Measurements from ENCODE around the gene HINT1. TPM values are rescaled to one million over a fixed set of nuclear protein-coding genes. Genes with fewer than 3 reads are reported as not detected.
"Not testable (repeated sequence)": the region's sequence is repeated elsewhere in the genome, so short reads cannot be mapped to it uniquely, and the experiment has no call there.

The HINT1 gene
- polyA plus RNA-seq, 12 donors, result 191 to 400 (median 360) TPM; not detected in 1

DNA sequence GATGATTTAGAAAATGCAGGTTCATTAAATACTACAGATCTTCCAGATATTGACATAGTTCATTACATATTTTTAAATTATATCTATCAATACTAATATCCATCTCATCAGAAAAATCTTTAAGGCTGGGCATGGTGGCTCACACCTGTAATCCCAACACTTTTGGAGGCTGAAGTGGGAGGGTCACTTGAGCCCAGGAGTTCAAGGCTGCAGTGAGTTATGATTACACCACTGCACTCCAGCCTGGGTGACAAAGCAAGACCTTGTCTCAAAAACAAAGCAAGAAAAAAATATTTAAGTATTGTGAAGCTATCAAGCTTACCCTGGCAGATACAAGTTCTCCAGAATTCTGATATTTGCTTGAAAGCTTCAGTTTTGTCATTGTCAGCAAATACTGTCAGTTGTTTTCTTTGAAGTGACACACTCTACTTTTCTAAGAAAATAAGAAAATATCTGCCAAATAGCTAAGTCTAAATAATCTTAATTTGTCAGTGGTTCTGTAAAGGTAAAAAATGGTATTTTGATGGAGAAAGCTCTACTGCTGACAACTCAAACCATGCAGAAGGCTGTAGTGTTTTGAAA is 20.6 kb upstream of the HINT1 start:
- no peak for DNase-seq

DNA sequence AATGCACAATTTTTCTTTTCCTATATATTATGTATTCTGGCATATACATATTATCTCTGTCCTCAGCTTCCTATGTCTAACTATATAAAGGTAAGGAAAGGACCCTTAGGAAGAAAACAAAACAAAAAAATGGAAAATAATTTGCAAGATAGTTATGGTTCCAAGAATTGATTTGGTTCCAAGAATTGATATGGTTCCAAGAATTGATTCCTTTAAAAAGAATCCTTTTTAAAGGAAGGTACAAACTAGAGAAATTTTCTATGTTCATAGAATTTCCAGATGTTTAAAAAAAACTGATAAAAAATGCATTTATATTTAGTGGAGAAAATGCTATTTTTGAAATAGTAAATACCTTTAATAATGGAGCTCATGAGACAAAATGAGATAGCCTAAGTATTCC is 17.8 kb upstream of the HINT1 start:
- DNase-seq, result no peak

DNA sequence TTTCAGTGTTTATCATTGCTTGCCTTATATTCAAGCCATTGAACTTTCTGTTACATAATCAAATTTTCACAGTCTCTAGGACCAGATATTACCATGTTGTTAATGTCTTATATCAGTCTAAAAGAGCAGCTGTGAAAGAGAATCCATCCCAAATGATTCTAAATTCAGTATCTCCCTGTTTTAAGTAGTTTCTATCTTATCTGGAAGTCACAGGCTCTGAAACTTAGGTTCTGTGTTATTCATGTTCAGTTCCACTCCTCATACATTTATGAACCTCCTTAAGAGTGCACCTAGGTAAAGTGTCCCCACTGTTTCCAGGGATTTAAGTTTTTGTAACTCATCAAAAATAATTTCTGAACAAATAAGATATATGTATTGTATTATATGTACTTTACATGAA is 15.4 kb upstream of the HINT1 start:
- DNase-seq, result no peak

DNA sequence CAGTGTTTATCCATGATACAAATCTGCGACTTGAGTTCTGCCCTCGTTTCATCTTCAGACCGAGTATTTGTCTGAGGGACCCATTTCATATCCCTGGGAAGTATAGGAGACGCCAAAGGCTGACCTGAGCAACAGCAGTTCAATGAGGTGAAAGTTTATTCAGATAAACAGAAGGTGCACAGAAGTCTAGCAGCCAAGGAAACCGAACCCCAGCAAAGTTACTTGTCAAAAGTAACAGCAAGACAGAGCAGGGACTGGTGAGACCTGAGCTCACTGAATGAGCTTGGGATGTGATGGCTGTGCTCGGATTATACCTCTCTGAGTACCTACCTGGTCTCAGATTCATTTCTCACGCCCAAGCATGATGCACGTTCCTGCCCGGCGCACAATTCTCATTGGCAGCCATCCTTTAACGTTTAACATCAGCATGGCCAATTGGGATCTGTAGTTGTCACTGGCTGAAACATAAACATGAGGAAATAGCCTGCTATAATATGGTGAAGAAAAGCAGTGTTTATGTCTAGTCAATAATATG is 6.3 kb upstream of the HINT1 start:
- DNase-seq, result no peak

DNA sequence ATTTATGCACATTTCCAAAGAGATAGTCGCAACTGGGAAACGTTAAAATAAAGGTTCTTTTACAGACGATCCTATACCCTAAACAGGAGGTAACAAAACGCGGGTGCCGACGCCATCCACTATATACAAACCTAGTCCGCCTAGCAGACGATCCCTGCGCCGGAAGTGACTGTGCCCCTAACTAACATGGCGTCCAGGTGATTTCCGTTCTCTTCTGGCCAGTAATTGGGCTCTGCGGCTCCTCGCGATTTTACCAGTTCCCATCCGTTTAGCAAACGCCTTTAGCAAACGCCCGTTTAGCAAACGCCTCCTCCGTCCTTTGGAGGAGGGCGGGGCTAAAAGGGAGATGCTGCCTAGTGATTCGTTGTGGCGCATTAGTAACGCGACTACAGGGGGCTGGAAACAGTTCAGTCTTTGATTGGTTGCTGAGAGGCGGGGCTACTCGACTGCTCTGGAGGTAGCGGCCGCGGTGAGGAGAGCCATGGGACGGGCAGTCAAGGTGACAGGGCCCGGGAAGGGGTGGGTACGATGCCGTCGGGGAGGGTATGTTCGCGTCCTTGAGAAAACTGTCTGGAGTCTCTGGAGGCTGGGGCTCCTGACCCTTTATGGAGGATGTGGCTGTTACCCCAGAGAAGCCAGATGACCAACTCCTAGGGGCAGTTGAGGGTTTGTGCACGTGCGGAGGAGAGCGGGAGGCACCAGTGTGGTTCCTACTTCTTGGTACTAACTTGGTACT is 5.7 kb upstream of the HINT1 start, which contains the start of gene LYRM7:
Gene LYRM7, plus strand, starts transcription at position 405 of the 736 bp plus-strand sequence. Its CDS starts 77 bp downstream, at position 482.
- DNase-seq, result peak; percentile 98

DNA sequence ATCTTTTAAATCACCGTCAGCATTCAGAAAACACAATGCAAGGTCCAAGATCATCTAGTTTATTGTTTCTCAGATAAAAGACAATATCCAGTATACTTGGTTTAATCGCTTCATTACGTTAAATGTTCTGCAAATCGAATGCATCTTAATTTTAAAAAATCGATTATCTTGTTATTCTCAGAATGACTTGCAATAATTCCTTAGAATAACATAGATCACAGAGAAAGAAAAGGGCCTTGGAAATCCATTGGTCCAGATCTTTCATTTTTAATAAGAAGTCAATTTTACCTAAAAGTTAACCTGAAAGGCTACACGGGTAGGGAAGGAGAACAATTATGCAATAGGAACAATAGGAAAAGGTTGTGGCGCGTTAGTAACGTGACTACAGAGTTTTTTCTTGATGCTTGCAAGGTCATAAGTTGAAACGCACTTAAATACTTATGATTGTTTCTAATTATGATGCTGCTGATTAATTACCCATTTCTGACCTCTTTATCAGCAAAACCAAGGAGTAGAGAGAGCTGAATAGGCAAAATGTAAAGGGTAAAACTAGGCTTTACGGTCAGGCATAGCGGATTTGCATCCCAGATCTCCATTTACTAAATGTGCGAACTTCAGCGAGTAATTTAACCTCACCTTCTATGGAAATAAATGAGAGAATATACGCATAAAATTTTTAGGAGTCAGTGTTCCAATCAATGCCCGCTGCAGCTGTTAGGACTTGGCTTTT is 4.9 kb upstream of the HINT1 start:
- no peak for DNase-seq

DNA sequence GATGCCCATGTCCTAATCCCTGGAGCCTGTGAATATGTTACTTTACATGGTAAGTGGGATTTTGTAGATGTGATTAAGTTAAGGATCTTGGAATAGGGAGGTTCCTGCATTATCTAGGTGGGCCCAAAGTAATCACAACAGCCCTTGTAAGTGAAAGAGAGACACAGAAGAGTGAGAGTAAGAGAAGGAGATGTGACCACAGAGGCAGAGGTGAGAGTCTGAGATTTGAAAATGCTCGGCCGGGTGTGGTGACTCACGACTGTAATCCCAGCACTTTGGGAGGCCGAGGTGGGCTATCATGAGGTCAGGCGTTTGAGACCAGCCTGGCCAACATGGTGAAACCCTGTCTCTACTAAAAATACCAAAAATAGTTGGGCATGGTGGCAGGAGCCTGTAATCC is 2.6 kb upstream of the HINT1 start:
- no peak for DNase-seq

DNA sequence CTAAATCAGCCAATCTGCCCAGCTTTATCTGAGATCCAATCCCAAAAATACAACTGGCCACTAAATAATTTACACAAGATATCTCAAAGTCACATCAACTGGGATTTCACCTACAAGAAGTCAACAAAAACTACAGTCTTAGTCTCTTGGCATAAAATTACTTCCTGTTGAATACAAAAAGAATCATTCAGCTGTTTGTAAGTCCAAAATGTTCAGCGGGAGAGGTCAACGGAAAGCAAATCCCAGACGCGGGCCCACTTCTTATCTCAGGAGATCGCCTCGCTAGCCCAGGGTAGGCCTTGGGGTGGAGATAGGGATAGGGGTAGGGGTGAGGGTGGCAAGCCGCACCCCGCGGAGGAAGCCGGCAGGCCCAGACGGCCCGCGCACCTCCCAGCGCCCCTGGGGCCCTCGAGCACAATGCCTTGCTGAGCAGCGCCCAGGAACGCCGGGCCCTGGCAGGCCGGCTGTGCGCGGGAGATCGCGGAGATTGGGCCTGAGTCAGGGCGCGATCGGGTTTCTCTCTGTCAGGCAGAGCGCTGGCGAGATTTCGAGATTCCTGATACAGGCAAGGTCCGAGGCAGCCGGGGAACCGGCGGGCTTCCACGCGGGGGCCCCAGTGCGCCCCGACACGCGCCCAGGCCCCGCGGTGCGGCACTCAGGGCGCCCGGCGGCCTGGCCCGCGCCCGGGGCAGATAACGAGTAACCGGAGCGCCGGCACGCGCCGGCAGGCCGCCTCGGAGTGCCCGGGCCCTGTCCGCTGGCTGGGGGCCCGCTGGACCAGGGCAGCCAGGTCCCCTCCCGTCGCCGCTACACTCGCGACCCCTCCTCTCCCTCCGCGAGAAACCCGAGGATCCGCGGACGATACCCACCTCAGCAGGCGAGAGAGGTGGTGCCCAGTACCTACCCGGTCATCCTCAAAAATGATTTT is 601 bp downstream of the HINT1 start:
- peak; percentile 63 for DNase-seq

DNA sequence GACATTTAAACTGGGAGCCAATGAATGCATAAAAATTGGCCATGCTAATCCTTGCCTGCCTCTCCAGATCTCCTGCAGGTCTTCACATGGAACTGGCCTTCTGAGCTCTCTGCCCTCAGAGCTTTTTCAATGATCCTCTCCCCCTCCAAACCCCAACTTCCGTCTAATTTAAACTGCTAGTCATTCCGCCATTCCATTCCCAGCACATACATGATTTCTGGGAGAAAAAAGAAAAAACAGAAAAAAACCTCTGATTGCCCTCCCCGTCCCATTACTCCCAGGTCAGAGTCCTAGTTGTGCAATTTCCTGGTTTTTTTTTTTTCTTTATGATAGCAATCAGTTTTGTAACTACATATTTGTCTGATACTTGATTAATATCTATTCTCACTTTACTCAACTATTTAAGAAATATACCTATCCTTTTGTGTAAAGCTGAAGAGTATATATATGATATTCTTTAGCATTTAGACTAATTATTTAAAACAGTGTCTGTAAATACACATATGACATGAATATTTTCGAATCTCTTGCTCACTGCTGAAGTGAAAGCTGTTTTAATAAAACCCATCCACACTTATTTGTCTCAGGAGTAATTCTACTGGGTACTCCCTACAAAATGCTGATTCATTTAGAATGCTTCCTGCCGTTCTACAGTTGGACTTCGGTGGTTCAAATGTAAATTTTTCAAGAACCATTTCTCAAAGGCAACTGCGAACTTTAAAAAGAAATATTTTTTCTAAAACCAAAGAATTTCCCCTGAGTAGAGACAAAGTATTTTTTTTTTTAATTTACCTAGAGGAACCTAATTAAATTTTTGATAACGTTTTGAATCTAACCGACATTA is 1.6 kb downstream of the HINT1 start:
- no peak for DNase-seq

DNA sequence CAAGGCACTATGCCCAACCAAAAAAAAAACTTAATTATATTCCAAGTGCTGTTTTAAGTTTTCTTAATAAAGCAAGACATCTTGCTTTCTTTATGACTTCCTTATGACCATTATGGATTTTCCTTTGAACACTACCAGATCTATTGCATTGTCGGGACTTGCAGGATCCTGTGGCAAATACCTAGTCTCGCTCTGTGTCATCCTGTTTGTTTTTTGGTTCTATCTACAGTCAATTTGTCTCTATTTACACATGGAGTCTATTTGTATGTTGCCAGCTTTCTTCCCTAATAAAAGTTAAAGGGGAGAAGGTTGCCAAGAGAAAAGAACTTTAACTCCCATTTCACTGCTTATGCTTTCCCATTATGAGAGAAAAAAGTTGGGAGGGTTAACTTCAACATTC is 4.9 kb downstream of the HINT1 start:
- DNase-seq, result no peak

DNA sequence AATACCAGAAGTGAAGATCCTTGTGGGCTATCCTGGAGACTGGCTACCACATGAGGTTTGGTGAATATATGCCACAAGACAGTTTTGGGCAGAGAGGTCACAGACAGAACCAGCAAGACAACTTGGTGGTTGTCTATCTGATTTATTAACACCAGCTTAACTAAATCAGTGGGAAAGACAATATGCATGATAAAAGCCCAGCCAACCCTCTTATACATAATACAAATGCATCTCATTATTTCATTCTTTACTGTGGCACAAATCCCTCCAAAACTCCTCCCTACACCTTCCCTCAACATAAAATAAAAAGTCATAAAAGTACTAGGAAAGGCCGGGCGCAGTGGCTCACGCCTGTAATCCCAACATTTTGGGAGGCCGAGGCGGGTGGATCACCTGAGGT is 8.1 kb downstream of the HINT1 start:
- DNase-seq, result no peak

DNA sequence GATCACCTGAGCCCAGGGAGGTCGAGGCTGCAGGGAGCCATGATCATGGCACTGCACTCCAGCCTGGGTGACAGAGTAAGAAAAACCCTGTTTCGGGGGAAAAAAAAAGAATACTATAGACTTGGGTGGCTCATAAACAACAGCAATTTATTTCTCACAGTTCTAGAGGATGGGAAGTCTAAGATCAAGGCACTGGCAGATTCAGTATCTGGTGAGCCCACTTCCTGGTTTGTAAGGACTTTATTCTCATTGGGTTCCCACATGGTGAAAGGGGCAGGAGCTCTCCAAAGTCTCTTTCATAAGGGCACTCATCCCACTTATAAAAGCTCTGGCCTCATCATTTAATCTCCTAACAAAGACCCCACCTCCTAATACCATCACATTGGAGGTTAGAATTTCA is 8.7 kb downstream of the HINT1 start:
- DNase-seq, result no peak

DNA sequence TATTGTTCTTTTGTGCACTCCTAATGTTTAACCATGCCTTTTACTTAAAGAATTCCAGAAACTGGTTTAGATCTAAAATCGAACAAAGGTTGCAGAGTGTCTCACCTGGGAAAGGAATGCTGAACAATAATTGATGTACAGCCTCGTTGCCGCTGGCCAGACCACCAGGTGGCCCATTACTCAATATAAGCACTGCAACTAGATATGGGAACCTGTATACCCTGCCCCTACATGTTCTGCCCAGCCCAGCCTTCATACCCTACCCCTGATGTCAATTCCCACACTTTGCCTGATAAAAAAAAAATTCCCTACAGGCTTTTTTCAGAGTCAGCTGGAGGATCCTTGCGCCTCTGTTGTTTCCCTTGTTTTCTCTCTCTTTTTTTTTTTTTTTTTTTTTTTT is 13.8 kb downstream of the HINT1 start:
- DNase-seq, result no peak

DNA sequence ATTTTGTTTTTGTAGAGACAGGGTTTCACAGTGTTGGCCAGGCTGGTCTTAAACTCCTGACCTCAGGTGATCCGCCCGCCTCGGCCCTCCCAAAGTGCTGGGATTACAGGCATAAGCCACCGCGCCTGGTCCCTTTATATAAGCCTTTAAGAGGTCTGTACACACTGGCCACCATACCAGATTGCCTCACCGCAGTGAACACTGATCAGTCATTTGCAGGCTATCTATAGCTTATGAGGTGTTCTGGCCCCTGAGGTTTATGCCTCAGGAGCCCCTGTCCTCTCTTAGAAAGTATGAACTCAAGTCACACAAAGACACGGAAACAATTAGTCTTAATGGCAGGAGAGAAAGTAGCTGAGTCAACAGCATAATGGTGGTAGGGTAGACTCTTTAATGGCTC is 14.6 kb downstream of the HINT1 start:
- DNase-seq, result no peak

DNA sequence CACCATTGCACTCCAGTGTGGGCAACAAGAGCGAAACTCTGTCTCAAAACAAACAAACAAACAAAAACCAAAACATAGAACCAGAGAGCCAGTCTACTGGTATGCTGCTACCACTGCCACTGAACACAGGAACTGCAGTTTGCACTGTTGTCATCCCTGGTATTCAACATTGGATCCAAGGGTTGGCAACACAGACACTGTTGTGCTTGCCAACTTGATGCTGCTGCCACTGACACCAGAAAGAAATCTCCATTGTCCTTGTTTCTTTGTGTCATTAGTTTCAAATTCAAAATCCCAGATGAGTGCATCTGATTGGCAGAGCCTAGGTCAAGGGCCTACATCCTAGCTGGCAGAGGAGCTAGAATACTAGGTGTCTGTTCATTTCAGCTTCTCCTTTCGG is 16.2 kb downstream of the HINT1 start:
- DNase-seq, result no peak

DNA sequence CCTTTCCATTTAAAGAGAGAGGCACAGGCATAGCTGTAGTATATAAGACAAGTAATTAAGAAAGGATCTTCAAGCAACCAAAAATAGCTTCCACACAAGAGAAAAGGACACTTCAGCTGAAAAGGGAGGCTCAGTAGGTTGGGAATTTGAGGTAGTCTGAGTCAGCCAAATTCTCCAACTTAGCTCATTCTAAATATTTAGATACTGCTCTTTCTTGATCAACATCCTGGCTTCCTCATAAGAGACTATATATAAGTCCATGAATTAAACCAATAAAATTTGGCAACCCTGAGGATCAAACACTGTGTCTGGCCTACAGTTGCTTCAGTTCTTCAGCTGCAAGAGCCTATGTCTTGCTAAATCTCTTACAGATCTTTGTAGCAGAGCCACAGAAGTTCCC is 17.8 kb downstream of the HINT1 start:
- DNase-seq, result no peak

DNA sequence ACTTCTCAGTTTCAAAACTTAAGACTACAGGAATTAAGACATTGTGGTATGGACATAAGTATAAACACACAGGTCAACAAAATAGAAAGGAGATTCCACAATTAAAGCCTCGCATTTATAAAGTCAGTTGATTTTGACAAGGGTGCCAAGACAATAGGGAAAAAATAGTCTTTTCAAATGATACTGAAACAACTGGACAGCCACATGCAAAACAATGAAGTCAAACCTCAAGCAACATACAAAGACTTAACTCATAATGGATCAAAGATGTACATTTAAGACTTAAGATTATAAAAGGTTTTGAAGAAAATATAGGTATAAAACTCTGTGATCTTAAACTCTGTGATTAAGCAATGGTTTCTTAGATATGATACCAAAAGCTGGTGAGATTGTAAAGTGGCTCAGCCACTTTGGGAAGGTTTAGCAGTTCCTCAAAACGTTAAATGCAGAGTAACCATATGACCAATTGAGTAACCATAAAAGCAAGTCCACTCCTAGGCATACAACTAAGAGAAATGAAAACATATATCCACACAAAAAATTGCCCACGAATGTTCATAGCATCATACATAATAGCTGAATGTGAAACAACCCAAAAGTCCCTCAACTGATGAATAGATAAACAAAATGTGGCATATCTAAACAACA is 22.0 kb downstream of the HINT1 start:
- DNase-seq, result no peak

DNA sequence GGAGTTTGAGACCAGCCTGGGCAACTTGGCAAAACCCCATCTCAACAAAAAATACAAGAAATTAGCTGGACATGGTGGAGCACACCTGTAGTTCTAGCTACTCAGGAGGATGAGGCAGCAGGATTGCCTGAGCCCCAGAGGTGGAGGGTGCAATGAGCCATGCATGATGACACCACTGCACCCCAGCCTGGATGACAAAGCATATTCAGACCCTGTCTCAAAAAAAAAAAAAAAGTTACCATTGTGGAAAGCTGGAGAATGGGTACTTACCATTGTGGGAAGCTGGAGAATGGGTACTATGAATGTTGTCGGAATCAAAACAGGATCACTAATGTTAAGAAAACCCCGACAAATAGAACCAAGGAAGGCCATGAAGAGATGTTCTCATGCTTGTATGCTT is 25.7 kb downstream of the HINT1 start:
- no peak for DNase-seq

DNA sequence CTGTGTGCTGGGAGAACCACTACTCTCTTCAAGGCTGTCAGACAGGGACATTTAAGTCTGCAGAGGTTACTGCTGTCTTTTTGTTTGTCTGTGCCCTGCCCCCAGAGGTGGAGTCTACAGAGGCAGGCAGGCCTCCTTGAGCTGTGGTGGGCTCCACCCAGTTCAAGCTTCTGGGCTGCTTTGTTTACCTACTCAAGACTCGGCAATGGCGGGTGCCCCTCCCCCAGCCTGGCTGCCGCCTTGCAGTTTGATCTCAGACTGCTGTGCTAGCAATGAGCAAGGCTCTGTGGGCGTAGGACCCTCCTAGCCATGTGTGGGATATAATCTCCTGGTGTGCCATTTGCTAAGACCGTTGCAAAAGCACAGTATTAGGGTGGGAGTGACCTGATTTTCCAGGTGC is 26.6 kb downstream of the HINT1 start:
- not testable (repeated sequence) for DNase-seq

DNA sequence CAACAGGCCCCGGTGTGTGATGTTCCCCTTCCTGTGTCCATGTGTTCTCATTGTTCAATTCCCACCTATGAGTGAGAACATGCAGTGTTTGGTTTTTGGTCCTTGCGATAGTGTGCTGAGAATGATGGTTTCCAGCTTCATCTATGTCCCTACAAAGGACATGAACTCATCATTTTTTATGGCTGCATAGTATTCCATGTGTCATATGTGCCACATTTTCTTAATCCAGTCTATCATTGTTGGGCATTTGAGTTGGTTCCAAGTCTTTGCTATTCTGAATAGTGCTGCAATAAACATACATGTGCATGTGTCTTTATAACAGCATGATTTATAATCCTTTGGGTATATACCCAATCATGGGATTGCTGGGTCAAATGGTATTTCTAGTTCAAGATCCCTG is 32.0 kb downstream of the HINT1 start:
- DNase-seq, result not testable (repeated sequence)
